ENCODE measurements around the gene TMEM130.

Gene TMEM130

GRCh38 chr7:98805956-98806838, 63.6 kb downstream of the TMEM130 start:
- DNase-seq = no peak

GRCh38 chr7:98802781-98803110, 67.1 kb downstream of the TMEM130 start:
- DNase-seq = no peak

GRCh38 chr7:98802088-98802780, 67.6 kb downstream of the TMEM130 start:
- peak in 1 of 2 experiments; percentile 64 for DNase-seq

- no peak for DNase-seq
These were observed 68.8 kb downstream of the TMEM130 start for GRCh38 chr7:98800996-98801395.

- no peak for DNase-seq
These were observed 72.7 kb downstream of the TMEM130 start for GRCh38 chr7:98797150-98797549.

Data from NCI-H187 (cell line).